K562 (cell line): ENCODE measurements around the gene LEO1. TPM values are rescaled to one million over a fixed set of nuclear protein-coding genes. Genes with fewer than 3 reads are reported as not detected.

Experiments
- BRD4 ChIP-seq: fragments of 200-600 bp; sonication (generic); IDR thresholded peaks from 2 replicates; pipeline ENCODE4 v1.6.1; 2017; ENCODE audit warnings: inconsistent platforms
- ELF2 ChIP-seq: fragments of 250-450 bp; sonication (Bioruptor Pico); IDR thresholded peaks from 2 replicates; pipeline ENCODE4 v1.5.0; 2021; ENCODE audit warnings: mild to moderate bottlenecking
- EP400 ChIP-seq: fragments of 450-650 bp; IDR thresholded peaks from 2 replicates; pipeline ENCODE4 v1.6.1; 2017; ENCODE audit warnings: antibody characterized with exemption, mild to moderate bottlenecking, moderate library complexity
- HLTF ChIP-seq: fragments of 450-650 bp; IDR thresholded peaks from 2 replicates; pipeline ENCODE4 v1.6.1; 2016
- IRF2 ChIP-seq: sonication (generic); formaldehyde crosslinking; IDR thresholded peaks from 2 replicates; pipeline ENCODE4 v1.8.1; 2022; ENCODE audit warnings: mild to moderate bottlenecking, missing genetic modification reagents
- REST ChIP-seq, 2 experiments: fragments of 450-650 bp; formaldehyde crosslinking in 1 of 2; IDR thresholded peaks; 2 replicates each; pipeline versions ENCODE4 v1.4.0 to v1.6.1; 2014 to 2020; ENCODE audit warnings: mild to moderate bottlenecking in 2 of 2, borderline replicate concordance in 1 of 2, low read depth in 1 of 2
- SMAD4 ChIP-seq: fragments of 250-450 bp; sonication (Bioruptor Pico); conservative IDR thresholded peaks from 2 replicates; pipeline ENCODE4 v1.8.0; 2021; ENCODE audit warnings: inconsistent platforms, mild to moderate bottlenecking, moderate library complexity
- TAF1 ChIP-seq: IDR thresholded peaks from 2 replicates; pipeline ENCODE4 v1.6.1; 2011; ENCODE audit warnings: mild to moderate bottlenecking, low read length, moderate library complexity; ENCODE audit not compliant: insufficient read depth, control insufficient read depth, severe bottlenecking; ENCODE audit errors: extremely low read depth
- ZNF121 ChIP-seq: sonication (generic); formaldehyde crosslinking; conservative IDR thresholded peaks from 2 replicates; pipeline ENCODE4 v1.8.0; 2022; ENCODE audit warnings: missing genetic modification reagents
- ZNF384 ChIP-seq: IDR thresholded peaks from 2 replicates; pipeline ENCODE4 v1.6.1; 2012; ENCODE audit warnings: low read depth, low read length, improper control_type of control experiment
- polyA plus RNA-seq, 8 experiments: library from polyadenylated mRNA; depleted of rRNA in 4 of 8; stranded (reverse) in 5 of 8; unstranded in 3 of 8; fragments of >200 nt; fragmentation: Nextera tagmentation in 2 of 8; fragmentation: Illumina TruSeq in 1 of 8; extraction: Ambion mirVana in 2 of 8; extraction: Trizol in 1 of 8; gene quantifications; 2 replicates each; pipeline versions ENCODE4 v1.2.1 to v1.2.3, GENCODE V29; 2011 to 2014; ENCODE audit warnings: inconsistent platforms in 1 of 8, missing spikeins in 1 of 8
- total RNA-seq, 7 experiments: library from RNA; depleted of rRNA in 6 of 7; stranded (reverse); fragments of >200 nt in 6 of 7; fragmentation: Illumina TruSeq in 2 of 7; extraction: Trizol in 2 of 7; gene quantifications; 2 replicates each; pipeline versions ENCODE4 v1.2.1 to v1.2.3, GENCODE V29; 2011 to 2021; ENCODE audit warnings: low replicate concordance in 1 of 7
- TF ChIP-seq, protein P1 (sequence below), 2 experiments: fragments of 450-650 bp in 1 of 2; IDR thresholded peaks; 2 replicates each; pipeline ENCODE4 v1.6.1; 2011 to 2017; ENCODE audit warnings: low read depth in 2 of 2, antibody characterized with exemption in 1 of 2, borderline replicate concordance in 1 of 2, low read length in 1 of 2, mild to moderate bottlenecking in 1 of 2, mixed read lengths in 1 of 2; ENCODE audit not compliant: control insufficient read depth in 1 of 2
- TF ChIP-seq, protein P2 (sequence below): fragments of 450-650 bp; IDR thresholded peaks from 2 replicates; pipeline ENCODE4 v1.6.1; 2016; ENCODE audit warnings: antibody characterized with exemption
- TF ChIP-seq, protein P3 (sequence below): fragments of 250-450 bp; sonication (Bioruptor Pico); IDR thresholded peaks from 2 replicates; pipeline ENCODE4 v1.5.0; 2020; ENCODE audit warnings: mild to moderate bottlenecking

LEO1 gene
- total and polyA plus RNA-seq, 9 of the 15 experiments (the other 6 are each of a cell fraction or from before 2014, with no cell fraction given) = 8.4 to 48.3 (median 37.9) TPM

GRCh38 chr15:52021128-52021671 is 49.6 kb upstream of the LEO1 start (continued):
- TF ChIP-seq, protein P1, sequence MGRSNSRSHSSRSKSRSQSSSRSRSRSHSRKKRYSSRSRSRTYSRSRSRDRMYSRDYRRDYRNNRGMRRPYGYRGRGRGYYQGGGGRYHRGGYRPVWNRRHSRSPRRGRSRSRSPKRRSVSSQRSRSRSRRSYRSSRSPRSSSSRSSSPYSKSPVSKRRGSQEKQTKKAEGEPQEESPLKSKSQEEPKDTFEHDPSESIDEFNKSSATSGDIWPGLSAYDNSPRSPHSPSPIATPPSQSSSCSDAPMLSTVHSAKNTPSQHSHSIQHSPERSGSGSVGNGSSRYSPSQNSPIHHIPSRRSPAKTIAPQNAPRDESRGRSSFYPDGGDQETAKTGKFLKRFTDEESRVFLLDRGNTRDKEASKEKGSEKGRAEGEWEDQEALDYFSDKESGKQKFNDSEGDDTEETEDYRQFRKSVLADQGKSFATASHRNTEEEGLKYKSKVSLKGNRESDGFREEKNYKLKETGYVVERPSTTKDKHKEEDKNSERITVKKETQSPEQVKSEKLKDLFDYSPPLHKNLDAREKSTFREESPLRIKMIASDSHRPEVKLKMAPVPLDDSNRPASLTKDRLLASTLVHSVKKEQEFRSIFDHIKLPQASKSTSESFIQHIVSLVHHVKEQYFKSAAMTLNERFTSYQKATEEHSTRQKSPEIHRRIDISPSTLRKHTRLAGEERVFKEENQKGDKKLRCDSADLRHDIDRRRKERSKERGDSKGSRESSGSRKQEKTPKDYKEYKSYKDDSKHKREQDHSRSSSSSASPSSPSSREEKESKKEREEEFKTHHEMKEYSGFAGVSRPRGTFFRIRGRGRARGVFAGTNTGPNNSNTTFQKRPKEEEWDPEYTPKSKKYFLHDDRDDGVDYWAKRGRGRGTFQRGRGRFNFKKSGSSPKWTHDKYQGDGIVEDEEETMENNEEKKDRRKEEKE (IDR thresholded peaks at IDR 0.05; ENCODE audit: borderline replicate concordance in 1 of 2, control insufficient read depth in 1 of 2, low read depth in 2 of 2, low read length in 1 of 2) = peak in 1 of 2 experiments; percentile 45; a peak in 1 of 4 replicates
- TF ChIP-seq ZNF121 (no peak), ZNF384 (peak; percentile 99), ELF2 (CRISPR knock-in tag) (0 out of 2 replicates have a peak, but pooled peaks have one; percentile 23), EP400 (peak; percentile 87), REST (IDR thresholded peaks at IDR 0.05; ENCODE audit: borderline replicate concordance) (0 out of 2 replicates have a peak, but pooled peaks have one; percentile 8), REST (CRISPR knock-in tag; IDR thresholded peaks at IDR 0.05; ENCODE audit: low read depth) (no peak), IRF2 (no peak), TAF1 (peak; percentile 45), SMAD4 (peak; percentile 47; the same call in 1 of the 2 replicates), HLTF (peak; percentile 60; the same call in 1 of the 2 replicates), BRD4 (no peak)
- TF ChIP-seq, protein P2, sequence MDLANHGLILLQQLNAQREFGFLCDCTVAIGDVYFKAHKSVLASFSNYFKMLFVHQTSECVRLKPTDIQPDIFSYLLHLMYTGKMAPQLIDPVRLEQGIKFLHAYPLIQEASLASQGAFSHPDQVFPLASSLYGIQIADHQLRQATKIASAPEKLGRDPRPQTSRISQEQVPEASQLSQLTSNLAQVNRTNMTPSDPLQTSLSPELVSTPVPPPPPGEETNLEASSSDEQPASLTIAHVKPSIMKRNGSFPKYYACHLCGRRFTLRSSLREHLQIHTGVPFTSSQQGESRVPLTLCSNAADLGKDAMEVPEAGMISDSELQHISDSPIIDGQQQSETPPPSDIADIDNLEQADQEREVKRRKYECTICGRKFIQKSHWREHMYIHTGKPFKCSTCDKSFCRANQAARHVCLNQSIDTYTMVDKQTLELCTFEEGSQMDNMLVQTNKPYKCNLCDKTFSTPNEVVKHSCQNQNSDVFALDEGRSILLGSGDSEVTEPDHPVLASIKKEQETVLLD = peak; percentile 56; the same call in 1 of the 2 replicates
- TF ChIP-seq, protein P3, sequence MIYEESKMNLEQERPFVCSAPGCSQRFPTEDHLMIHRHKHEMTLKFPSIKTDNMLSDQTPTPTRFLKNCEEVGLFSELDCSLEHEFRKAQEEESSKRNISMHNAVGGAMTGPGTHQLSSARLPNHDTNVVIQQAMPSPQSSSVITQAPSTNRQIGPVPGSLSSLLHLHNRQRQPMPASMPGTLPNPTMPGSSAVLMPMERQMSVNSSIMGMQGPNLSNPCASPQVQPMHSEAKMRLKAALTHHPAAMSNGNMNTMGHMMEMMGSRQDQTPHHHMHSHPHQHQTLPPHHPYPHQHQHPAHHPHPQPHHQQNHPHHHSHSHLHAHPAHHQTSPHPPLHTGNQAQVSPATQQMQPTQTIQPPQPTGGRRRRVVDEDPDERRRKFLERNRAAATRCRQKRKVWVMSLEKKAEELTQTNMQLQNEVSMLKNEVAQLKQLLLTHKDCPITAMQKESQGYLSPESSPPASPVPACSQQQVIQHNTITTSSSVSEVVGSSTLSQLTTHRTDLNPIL (CRISPR knock-in tag) = no peak
